IPS DF 19.7 (cell line): ENCODE results near the gene ARHGEF7.
"Not testable (repeated sequence)": the region's sequence is repeated elsewhere in the genome, so short reads cannot be mapped to it uniquely, and the experiment has no call there.

Experiments used
- DNase-seq: peaks from one replicate; pipeline ENCODE4 v3.0.0-alpha.2; 2013; ENCODE audit warnings: low read depth, low spot score

ARHGEF7 gene, protein sequence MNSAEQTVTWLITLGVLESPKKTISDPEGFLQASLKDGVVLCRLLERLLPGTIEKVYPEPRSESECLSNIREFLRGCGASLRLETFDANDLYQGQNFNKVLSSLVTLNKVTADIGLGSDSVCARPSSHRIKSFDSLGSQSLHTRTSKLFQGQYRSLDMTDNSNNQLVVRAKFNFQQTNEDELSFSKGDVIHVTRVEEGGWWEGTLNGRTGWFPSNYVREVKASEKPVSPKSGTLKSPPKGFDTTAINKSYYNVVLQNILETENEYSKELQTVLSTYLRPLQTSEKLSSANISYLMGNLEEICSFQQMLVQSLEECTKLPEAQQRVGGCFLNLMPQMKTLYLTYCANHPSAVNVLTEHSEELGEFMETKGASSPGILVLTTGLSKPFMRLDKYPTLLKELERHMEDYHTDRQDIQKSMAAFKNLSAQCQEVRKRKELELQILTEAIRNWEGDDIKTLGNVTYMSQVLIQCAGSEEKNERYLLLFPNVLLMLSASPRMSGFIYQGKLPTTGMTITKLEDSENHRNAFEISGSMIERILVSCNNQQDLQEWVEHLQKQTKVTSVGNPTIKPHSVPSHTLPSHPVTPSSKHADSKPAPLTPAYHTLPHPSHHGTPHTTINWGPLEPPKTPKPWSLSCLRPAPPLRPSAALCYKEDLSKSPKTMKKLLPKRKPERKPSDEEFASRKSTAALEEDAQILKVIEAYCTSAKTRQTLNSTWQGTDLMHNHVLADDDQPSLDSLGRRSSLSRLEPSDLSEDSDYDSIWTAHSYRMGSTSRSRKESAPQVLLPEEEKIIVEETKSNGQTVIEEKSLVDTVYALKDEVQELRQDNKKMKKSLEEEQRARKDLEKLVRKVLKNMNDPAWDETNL

GRCh38 chr13:111115061-111115964, at the start of gene ARHGEF7:
TSS of gene ARHGEF7 (plus strand) at chr13:111115310. CDS start at chr13:111115527, 217 bp downstream.
- DNase-seq: no peak

DNA sequence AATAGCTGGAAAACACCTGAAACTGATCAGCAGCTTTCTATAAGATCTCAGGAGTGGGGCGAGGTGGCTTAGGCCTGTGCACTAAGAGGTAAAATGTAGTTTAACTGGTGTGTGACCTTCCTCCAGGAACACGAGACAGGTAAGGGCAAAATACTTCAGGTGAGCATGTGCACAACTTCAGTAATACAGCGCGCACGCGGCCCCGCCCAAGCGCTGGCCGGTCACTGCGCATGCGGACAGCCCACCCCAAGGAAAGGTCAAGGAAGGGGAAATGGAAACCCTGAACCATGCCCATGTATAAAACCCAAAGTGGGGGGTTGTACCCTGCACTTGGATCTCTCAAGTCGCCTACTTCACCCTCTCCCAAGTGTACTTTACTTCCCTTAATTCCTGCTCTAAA, 49.4 kb upstream of the ARHGEF7 start:
- no peak for DNase-seq

DNA sequence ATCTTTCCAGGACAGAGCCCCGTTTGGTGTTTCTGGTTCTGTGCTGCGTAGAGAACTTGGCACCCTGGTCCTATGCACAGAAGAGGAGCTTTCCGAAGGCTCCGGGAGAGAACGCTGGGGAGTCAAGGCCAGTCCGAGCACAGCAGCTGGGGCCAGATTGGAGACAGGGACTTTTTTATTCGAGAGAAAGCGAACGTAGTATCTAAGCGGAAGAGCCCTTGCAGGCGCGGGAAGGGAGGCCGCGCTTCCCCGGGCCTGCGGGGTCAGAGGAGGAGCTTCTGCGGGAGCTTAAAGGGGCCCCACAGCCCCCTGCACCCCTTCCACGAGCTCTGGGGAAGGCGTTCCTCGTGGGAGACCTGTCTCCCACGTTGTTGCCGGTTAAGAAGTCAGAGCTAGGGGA, 48.6 kb upstream of the ARHGEF7 start:
- no peak for DNase-seq

DNA sequence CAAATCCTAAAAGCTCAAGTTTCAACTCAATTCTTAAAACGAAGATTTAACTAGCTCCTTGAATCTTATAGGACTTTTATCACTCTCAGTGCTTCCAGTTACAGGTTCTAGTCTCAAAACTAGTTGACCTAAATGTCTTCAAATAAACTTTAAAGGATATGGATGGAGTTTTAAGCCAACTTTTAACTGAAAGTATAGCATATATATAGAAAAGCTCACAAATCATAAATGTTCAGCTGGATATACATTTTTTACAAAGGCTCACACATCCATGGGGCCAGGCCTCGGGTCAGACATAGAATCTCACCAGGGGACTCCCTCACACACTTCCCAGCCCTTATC, 47.1 kb upstream of the ARHGEF7 start:
- DNase-seq: no peak

DNA sequence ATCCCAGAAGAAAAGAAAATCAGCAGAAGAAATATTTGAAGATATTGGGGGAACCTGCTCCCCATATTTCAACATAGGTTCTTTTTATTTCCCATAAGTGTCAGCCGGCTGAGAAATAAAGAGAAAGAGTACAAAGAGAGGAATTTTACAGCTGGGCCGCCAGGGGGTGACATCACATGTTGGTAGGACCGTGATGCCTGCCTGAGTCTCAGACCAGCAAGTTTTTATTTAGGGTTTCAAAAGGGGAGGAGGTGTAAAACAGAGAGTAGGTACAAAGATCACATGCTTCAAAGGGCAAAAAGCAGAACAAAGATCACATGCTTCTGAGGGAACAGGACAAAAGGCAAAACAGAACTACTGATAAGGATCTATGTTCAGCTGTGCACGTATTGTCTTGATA, 44.0 kb upstream of the ARHGEF7 start:
- DNase-seq: not testable (repeated sequence)

- DNase-seq: not testable (repeated sequence)
These were observed 43.6 kb upstream of the ARHGEF7 start for GRCh38 chr13:111071526-111071925.

DNA sequence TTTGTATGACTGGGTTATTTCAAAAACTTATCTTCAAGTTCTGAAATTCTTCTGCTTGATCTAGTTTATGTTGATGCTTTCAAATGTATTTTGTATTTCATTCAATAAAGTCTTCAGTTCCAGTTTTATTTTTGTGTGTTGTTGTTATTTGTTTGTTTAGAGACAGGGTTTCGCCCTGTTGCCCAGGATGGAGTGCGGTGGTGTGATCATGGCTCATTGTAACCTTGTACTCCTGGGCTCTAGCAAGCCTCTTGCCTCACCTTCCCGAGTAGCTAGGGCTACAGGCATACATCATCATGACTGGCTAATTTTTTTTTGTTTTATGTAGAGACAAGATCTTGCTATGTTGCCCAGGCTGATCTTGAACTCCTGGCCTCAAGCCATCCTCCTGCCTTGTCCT, 40.3 kb upstream of the ARHGEF7 start:
- DNase-seq: no peak

DNA sequence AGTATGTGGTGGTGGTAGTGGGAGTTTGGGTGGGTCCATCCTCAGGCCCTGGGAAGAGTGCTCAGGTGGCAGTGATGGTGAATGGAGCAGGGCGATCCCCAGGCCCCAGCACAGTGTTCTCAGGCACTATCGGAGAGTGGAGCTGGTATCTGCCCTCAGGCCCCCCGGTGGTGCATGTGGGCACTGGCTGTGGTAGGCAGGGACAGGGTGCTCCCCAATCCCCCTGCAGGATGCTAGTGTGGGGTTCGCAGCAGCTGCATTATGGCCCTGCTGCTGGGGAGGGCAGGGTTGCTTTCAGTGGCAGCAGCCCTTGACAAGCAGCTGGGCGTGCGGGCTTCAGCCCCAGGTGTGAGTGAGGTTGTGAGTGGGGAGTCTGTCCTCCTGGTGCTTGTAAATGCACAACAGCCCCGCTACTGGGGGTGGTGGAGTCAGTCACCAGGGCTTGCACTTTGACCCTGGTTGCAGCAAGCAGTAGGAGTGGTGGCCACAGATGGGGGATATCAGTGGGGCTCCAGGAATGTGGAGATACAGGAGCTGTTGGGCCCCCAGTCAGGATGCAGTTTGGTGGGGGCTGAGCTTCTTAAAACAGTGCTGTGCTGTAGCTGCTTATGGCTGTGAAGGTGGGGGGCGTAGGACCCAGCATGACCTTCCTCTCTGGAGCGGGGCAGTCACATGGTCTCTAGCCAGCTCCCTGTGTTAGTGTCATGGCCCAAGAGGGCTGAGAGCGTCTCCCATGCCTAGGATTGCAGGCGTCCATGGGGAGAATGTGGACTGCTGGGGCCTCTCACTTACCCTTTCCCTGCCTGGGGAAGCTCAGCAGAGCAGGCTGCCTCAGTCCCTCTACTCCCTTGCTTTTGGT, 38.7 kb upstream of the ARHGEF7 start:
- no peak for DNase-seq

DNA sequence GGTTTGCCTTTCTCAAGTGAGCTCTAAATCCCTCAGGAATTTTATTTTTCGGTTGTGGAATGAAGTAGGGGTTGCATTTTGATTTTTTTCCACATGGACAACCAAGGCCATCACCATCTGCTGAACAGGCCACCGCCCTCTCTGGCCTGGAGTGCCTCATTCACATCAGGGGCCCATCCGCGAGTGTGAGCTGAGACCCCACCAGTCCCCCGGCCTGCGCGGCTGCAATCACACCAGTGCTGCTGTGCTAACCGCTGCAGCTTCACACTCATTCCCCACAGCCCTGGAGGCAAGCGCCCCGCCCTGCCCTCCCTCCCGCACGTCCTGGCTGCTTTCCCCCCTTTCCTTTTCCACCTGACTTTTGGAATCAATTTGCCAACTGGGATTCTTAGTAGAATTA, 35.7 kb upstream of the ARHGEF7 start:
- no peak for DNase-seq

GRCh38 chr13:111080642-111081041, 34.5 kb upstream of the ARHGEF7 start:
- no peak for DNase-seq

GRCh38 chr13:111082240-111082639, 32.9 kb upstream of the ARHGEF7 start:
- DNase-seq: no peak

GRCh38 chr13:111082769-111083168, 32.3 kb upstream of the ARHGEF7 start:
- DNase-seq: not testable (repeated sequence)

DNA sequence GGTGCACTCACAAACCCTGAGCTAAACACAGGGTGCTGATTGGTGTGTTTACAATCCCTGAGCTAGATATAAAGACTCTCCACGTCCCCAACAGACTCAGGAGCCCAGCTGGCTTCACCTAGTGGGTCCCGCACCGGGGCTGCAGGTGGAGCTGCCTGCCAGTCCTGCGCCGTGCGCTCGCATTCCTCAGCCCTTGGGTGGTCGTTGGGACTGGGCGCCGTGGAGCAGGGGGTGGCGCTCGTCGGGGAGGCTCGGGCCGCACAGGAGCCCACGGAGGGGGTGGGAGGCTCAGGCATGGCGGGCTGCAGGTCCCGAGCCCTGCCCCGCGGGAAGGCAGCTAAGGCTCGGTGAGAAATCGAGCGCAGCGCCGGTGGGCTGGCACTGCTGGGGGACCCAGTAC, 31.4 kb upstream of the ARHGEF7 start:
- DNase-seq: not testable (repeated sequence)

DNA sequence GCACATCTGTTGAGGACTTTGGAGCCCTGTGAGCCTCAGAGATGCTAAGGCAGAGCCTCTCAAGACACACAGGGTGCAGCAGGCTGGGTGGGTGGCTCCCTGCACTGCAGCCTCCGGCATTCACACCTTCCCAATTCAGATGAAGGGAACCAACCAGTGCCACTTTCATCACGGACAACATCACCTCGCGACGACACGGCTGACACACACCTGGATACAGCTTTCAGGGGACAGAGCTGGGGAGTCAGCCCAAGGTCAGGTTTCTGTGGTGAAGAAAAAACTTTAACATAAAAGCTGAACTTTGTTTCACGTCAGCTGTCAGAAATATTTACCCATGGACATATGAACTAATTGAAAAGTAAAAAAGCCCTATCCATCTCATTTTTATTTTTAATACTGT, 24.9 kb upstream of the ARHGEF7 start:
- no peak for DNase-seq

DNA sequence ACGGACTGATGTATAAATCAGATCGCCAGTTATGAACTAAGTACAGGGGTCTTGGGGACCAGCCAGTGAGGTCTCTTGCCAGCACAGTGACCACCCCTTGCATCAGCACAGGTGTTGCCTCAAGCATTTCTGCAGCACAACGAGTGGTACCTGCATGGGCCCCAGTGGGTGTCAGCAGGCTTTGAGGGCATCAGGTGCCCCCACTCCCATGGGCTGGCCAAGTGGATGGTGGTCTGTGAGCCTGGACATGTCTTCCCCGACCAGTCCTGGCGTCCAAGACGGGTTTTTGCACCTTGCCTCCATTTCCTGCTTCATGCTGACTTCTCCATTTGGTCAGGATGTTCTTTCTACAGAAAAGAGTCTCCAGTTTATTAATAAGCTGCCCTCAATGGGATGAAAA, 22.4 kb upstream of the ARHGEF7 start:
- DNase-seq: no peak

DNA sequence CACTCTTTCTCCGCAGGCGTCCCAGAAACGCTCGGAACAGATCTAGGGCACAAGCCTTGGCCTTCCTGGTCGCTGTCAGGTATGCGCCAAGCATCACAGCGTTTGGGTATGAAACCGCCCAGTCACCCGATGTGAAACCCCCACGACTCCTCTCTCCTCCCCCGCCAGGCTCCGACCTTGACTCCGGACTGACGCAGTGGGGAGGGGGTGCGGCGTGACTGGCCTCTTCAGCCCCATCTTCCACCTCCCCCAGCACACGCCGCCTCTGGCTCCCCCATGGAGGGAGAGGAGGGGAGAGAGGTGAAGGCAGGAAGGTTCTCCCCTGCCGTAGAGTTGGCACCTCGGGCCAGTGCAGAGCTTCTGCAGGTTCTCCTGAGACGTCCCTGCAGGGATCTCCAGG, 22.0 kb upstream of the ARHGEF7 start:
- DNase-seq: no peak

- DNase-seq: no peak
These were observed 21.5 kb upstream of the ARHGEF7 start for GRCh38 chr13:111093634-111094033.

DNA sequence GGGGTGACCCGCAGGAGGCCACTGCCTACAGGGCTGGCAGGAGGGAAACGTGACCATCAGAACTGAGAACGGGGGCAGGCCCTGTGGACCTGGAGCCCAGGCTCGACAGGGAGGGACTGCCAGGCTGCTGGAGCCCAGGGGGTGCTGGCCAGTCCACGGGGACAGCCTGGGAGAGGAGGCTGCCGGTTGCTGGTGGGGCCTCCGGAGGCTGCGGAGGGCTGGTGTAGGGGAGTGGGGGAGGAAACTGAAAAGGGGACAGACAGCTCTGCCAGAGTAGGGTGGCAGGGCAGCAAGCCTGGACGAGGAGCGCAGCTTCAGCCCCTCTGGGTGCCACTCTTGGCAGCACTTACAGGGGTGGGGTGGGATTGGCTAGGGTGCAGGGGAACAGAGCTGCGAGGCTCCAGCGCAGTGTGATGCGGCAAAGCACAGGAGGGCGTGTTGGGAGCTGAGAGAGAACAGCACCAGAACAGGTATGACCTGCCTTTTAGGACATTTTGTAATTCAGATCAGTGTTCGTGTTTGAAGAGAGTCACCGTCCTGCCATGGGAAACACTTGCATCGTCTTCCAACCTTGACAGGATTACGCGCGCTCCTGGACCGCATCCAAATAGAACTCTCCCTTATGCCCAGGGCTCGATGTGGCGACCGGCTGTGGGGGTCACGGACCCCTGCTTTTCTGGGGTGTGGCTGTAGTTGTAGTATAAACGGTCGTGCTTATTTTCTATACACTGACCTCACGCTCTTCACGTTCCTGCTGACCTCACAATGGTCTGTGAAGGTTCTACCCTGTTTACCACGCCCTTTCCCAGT, 19.9 kb upstream of the ARHGEF7 start:
- DNase-seq: no peak

DNA sequence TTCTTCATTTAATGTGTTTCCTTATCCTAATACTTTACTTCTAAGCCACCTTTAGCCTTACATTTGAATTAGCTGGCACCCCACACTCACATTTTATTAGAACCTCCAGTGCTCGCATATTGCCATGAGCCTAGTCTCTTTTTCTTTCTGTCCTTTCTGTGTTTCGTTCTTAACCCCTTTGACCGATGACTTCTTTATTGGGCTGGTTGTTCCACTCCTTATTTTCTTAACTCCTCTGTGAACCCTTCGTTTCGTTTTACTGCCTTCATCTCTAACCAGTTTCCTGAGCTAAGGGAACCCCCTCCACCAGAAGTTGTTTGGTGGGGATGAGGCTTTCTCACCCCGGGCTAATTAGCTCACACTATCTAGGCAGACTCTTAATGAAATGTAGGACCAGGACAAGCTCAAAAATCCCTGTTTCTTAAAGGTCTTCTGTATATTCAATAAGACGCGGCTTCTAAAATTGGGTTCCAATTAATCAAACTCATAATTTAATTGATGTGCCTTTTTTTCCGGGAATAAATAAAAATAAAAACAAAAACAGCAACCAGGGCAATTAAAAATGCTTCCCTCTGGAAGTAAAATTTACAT, 19.1 kb upstream of the ARHGEF7 start:
- DNase-seq: no peak

GRCh38 chr13:111099290-111099689, 15.8 kb upstream of the ARHGEF7 start:
- DNase-seq: no peak
